Measurements from ENCODE around the gene SNAI1. TPM values are rescaled to one million over a fixed set of nuclear protein-coding genes. Genes with fewer than 3 reads are reported as not detected.

The SNAI1 gene
- total and polyA plus RNA-seq, 2 donors (not counting 1 experiment from before 2014, with no cell fraction given): 4.3 to 4.9 TPM

DNA sequence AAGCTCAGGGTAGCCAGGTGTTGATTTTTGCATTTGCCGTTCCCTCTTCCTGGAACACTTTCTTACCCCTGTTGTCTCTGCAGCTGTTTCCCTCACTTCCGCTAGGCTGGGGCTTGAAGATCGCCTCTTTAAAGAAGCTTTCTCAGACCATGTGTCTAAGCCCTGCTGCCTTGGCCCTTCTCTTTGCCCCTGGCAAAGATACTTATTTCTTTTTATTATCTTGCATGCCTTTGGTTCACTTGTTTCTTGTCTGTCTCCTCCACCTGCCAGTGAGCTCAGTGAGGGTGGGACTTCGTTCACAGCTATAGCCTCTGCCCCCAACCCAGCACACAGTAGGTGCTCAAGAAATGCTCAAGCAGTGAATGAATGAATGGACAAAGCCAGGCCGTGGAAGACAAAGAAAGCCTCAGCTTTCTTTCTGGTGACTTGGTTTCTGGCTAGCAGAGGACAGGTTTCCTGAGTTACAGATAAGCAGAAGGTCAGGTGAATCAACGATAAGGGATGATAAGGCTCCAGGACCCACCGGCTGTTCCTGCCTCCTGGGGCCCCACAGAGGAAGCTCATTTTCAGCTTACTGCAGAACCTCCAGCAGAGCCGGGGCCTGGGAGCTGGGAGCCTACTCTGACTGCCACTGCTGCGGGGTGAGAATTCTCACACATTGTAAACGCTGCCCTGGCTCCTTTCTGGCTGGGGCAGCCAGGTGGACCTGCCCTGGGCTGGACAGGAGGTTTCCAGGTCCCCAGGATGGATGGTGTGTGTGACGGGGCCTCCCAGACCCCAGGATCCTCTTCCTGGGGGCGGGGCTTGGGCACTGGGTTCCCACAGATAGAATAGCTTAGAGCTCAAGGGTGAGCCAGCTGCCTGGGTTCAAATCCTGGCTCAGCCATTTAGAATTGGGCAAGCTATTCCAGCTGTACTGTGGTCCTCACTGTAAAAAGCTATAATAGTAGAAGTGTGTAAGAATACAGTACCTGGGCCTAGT lies 29.8 kb downstream of the SNAI1 start:
- H3K27me3 ChIP-seq (replicated peaks in 1 of 4; ENCODE audit: control extremely low read depth in 1 of 4, control insufficient read depth in 3 of 4, insufficient read depth in 4 of 4, low read length in 3 of 4): peaks cover 0 to 14% (median 5%) of the 10 kb centered on the region in 4 experiments
- CTCF ChIA-PET: interaction anchor here (0.7 to 4.5 kb wide), 9 partner anchors 9 to 485 kb away, joined by 3 to 34 read pairs (median 4); partner anchors contain the start of gene RNF114
- WGBS (ENCODE audit: insufficient coverage): 15% methylated on average over 11 of the region's 12 CpGs
- no peaks in the 10 kb centered on the region for H3K9me3 Mint-ChIP-seq (ENCODE audit: insufficient read depth)
- H3K4me2 ChIP-seq (replicated peaks; ENCODE audit: low read depth, low read length, poor library complexity, severe bottlenecking): peak overlapping the region; percentile 47
- H3K27ac Mint-ChIP-seq: peak overlapping the region; percentile 26
- H3K4me3 Mint-ChIP-seq: no peak overlapping the region
- peaks cover 14% of the 10 kb centered on the region for H3K4me1 Mint-ChIP-seq
- POLR2A ChIA-PET: interaction anchor here (0.5 to 1.2 kb wide), 3 partner anchors 11 to 59 kb away, joined by 3 to 4 read pairs (median 4); no protein-coding TSS in a partner anchor
- H3K36me3 ChIP-seq (replicated peaks in 1 of 2; ENCODE audit: control extremely low read depth in 1 of 2, control insufficient read depth in 1 of 2, extremely low read depth in 1 of 2, insufficient read depth in 2 of 2, low read length in 1 of 2): no peaks in the 10 kb centered on the region
- intact Hi-C loops (cut with micrococcal nuclease): loop anchor here (2.0 kb wide), 1 partner anchor 14 kb away; no protein-coding TSS in a partner anchor
- ATAC-seq (ENCODE audit: low read depth) (peak; percentile 90), DNase-seq (peak; percentile 77)
- H3K27ac ChIP-seq (ENCODE audit: low read length in 2 of 2): peak overlapping the region; percentile 11 to 39
- peak overlapping the region; percentile 10 for H3K9ac ChIP-seq (ENCODE audit: low read length)
- peaks cover 7% of the 10 kb centered on the region for H3K27me3 Mint-ChIP-seq
- H3K4me3 ChIP-seq (ENCODE audit: control extremely low read depth in 1 of 5, extremely low read depth in 1 of 5, insufficient read depth in 1 of 5, low read depth in 2 of 5, low read length in 4 of 5): no peak overlapping the region
- TF ChIP-seq EZH2 (IDR thresholded peaks at IDR 0.05; ENCODE audit: borderline replicate concordance, insufficient read depth, low read depth, low read length, poor library complexity, severe bottlenecking): no peak
- TF ChIP-seq, protein P1, sequence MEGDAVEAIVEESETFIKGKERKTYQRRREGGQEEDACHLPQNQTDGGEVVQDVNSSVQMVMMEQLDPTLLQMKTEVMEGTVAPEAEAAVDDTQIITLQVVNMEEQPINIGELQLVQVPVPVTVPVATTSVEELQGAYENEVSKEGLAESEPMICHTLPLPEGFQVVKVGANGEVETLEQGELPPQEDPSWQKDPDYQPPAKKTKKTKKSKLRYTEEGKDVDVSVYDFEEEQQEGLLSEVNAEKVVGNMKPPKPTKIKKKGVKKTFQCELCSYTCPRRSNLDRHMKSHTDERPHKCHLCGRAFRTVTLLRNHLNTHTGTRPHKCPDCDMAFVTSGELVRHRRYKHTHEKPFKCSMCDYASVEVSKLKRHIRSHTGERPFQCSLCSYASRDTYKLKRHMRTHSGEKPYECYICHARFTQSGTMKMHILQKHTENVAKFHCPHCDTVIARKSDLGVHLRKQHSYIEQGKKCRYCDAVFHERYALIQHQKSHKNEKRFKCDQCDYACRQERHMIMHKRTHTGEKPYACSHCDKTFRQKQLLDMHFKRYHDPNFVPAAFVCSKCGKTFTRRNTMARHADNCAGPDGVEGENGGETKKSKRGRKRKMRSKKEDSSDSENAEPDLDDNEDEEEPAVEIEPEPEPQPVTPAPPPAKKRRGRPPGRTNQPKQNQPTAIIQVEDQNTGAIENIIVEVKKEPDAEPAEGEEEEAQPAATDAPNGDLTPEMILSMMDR (IDR thresholded peaks at IDR 0.05): peak; percentile 8
- no peaks in the 10 kb centered on the region for H3K79me2 ChIP-seq (ENCODE audit: control insufficient read depth, insufficient read depth, low read length)
- no peaks in the 10 kb centered on the region for H4K20me1 ChIP-seq (ENCODE audit: control insufficient read depth, insufficient read depth, low read length, poor library complexity, severe bottlenecking)
- peak overlapping the region; percentile 43 for H2AFZ ChIP-seq (ENCODE audit: insufficient read depth, low read depth, low read length, poor library complexity, severe bottlenecking)
- H3K4me1 ChIP-seq (ENCODE audit: control insufficient read depth in 2 of 2, insufficient read depth in 2 of 2, low read length in 2 of 2): peaks cover 12 to 16% of the 10 kb centered on the region in 2 donors
- H3K9me3 ChIP-seq (ENCODE audit: control extremely low read depth in 1 of 3, control insufficient read depth in 2 of 3, insufficient read depth in 1 of 3, low read length in 2 of 3): peaks cover 0 to 3% (median 0%) of the 10 kb centered on the region in 3 donors

All from B cell (primary cell).